Measurements from ENCODE around the gene PACC1. TPM values are rescaled to one million over a fixed set of nuclear protein-coding genes. Genes with fewer than 3 reads are reported as not detected.

Gene PACC1
- total RNA-seq, 1 experiment from 2014 or later: 17.6 TPM

DNA sequence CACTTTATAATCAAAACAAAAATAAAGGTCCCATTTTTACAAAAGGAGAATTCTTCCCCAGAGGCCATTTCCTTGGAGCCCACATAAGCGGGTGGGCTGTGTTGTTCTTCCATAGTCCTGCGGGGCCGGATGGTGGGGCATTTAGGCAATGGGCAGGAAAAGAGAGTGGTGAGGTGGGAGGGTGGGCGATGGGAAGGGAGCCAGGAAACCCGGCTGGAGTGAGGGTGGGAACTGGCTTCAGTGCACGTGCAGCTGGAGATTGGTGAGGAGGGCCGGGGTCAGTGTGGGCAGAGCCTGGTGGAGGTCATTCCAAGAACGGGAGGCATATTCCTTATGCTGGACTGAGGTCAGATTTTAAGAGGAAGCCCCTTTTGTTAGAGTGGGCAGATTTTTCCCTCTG is 31.6 kb upstream of the PACC1 start (continued):
- TF ChIP-seq, protein P1, sequence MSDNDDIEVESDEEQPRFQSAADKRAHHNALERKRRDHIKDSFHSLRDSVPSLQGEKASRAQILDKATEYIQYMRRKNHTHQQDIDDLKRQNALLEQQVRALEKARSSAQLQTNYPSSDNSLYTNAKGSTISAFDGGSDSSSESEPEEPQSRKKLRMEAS (IDR thresholded peaks at IDR 0.05): no peak

DNA sequence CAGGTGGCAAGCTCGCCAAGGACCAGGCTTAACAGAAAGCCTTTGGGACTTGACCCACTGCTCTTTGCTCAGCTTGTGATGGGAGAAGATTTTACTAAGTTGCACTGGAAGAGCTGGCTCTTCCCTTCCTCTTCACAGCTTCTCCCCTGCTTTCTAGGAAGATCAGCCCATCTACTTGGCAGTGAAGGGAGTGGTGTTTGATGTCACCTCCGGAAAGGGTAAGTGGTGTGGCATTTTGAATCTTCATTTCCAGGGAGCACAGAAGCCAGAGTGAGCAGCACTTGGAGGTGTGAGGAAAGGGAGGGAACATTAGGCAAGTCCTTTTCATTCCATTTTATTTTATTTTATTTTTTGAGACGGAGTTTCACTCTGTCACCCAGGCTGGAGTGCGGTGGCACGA is 27.7 kb upstream of the PACC1 start:
- no peak overlapping the region for H3K4me2 ChIP-seq (ENCODE audit: low read length)
- H3K9me3 ChIP-seq (ENCODE audit: control insufficient read depth in 1 of 2, insufficient read depth in 1 of 2, low read depth in 1 of 2, low read length in 2 of 2): no peaks in the 10 kb centered on the region
- peaks cover 9 to 21% of the 10 kb centered on the region in 2 experiments; a peak in 3 of 4 replicates for H3K4me1 ChIP-seq (ENCODE audit: control insufficient read depth in 1 of 2, insufficient read depth in 2 of 2, low read length in 2 of 2)
- CTCF ChIA-PET: no interaction called here
- H3K27me3 ChIP-seq (ENCODE audit: insufficient read depth, low read length): no peaks in the 10 kb centered on the region
- H3K4me3 ChIP-seq (replicated peaks in 1 of 2; ENCODE audit: low read depth in 1 of 2, low read length in 2 of 2): no peak overlapping the region
- H3K27ac ChIP-seq (ENCODE audit: low read depth, low read length): no peak overlapping the region
- peaks cover 0 to 11% of the 10 kb centered on the region in 2 experiments; a peak in 1 of 4 replicates for H3K36me3 ChIP-seq (ENCODE audit: control insufficient read depth in 1 of 2, insufficient read depth in 2 of 2, low read length in 2 of 2)
- ATAC-seq: no peak
- POLR2A ChIA-PET: no interaction called here
- no peaks in the 10 kb centered on the region for H3K9me2 ChIP-seq (ENCODE audit: insufficient read depth)
- intact Hi-C loops (cut with micrococcal nuclease): no loop called here
- no peak overlapping the region for H2AFZ ChIP-seq (ENCODE audit: low read depth, low read length, poor library complexity, severe bottlenecking)
- peaks cover 16% of the 10 kb centered on the region for H3K79me2 ChIP-seq (ENCODE audit: insufficient read depth, low read length)
- no peaks in the 10 kb centered on the region for H4K20me1 ChIP-seq (ENCODE audit: insufficient read depth)
- RAD21 ChIA-PET (ENCODE audit: low non-redundant PET in 1 of 2, low total read pairs in 2 of 2, uncharacterized antibody in 2 of 2, unreplicated experiment in 2 of 2): no interaction called here
- H3K9ac ChIP-seq (ENCODE audit: low read length): no peak overlapping the region
- no peak for TF ChIP-seq FOSL1 (IDR thresholded peaks at IDR 0.05; ENCODE audit: low read depth)
- no peak for TF ChIP-seq SIN3A (IDR thresholded peaks at IDR 0.05; ENCODE audit: low read depth)
- TF ChIP-seq POLR2A (IDR thresholded peaks at IDR 0.05; ENCODE audit: borderline replicate concordance, extremely low read depth, insufficient read depth, insufficient read length): no peak
- TF ChIP-seq ELF1 (IDR thresholded peaks at IDR 0.05; ENCODE audit: borderline replicate concordance, low read depth): no peak
- TF ChIP-seq SP1 (IDR thresholded peaks at IDR 0.05; ENCODE audit: low read depth): no peak
- no peak for TF ChIP-seq CBX3 (IDR thresholded peaks at IDR 0.05; ENCODE audit: low read depth)
- TF ChIP-seq ZFX (IDR thresholded peaks at IDR 0.05): no peak
- TF ChIP-seq, protein P1 (IDR thresholded peaks at IDR 0.05): no peak
- TF ChIP-seq ZNF274 (IDR thresholded peaks at IDR 0.05; ENCODE audit: low read depth, low read length): no peak
- TF ChIP-seq ATF3 (IDR thresholded peaks at IDR 0.05): no peak
- TF ChIP-seq YY1 (IDR thresholded peaks at IDR 0.05; ENCODE audit: extremely low read depth, insufficient replicate concordance, low read depth, low read length): no peak
- TF ChIP-seq, protein P2, sequence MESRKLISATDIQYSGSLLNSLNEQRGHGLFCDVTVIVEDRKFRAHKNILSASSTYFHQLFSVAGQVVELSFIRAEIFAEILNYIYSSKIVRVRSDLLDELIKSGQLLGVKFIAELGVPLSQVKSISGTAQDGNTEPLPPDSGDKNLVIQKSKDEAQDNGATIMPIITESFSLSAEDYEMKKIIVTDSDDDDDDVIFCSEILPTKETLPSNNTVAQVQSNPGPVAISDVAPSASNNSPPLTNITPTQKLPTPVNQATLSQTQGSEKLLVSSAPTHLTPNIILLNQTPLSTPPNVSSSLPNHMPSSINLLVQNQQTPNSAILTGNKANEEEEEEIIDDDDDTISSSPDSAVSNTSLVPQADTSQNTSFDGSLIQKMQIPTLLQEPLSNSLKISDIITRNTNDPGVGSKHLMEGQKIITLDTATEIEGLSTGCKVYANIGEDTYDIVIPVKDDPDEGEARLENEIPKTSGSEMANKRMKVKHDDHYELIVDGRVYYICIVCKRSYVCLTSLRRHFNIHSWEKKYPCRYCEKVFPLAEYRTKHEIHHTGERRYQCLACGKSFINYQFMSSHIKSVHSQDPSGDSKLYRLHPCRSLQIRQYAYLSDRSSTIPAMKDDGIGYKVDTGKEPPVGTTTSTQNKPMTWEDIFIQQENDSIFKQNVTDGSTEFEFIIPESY (IDR thresholded peaks at IDR 0.05; ENCODE audit: extremely low read depth, insufficient replicate concordance, low read length): no peak
- TF ChIP-seq EZH2 (IDR thresholded peaks at IDR 0.05): no peak
- DNase-seq (ENCODE audit: low read depth, low spot score): no peak
- no TSS peak for BruUV-seq (replicated peaks)

All from HCT116 (cell line).